PFSK-1 (cell line): ENCODE data around the gene RHOC.

Experiments used
- FOXP2 ChIP-seq: optimal IDR thresholded peaks from 2 replicates; pipeline ENCODE3; 2011; ENCODE audit warnings: borderline replicate concordance, control low read depth, inconsistent platforms; ENCODE audit not compliant: insufficient read depth; ENCODE audit errors: extremely low read length, extremely low read depth
- POLR2AphosphoS5 ChIP-seq: IDR thresholded peaks from 2 replicates; pipeline ENCODE4 v1.6.1; 2012; ENCODE audit warnings: low read depth, mild to moderate bottlenecking, control low read depth, low read length, moderate library complexity
- SIN3A ChIP-seq: IDR thresholded peaks from 2 replicates; pipeline ENCODE4 v1.6.1; 2012; ENCODE audit warnings: mild to moderate bottlenecking, low read length, moderate library complexity, borderline replicate concordance; ENCODE audit not compliant: insufficient read depth
- TAF1 ChIP-seq: IDR thresholded peaks from 2 replicates; pipeline ENCODE4 v1.6.1; 2012; ENCODE audit warnings: low read length, control low read depth, borderline replicate concordance; ENCODE audit not compliant: insufficient read depth
- TF ChIP-seq, protein P1 (sequence below), 2 experiments: IDR thresholded peaks; 2 replicates each; pipeline versions ENCODE4 v1.6.1 to v1.8.0; 2011 to 2012; ENCODE audit warnings: low read depth in 2 of 2, low read length in 2 of 2, control low read depth in 1 of 2, inconsistent platforms in 1 of 2, mild to moderate bottlenecking in 1 of 2, moderate library complexity in 1 of 2; ENCODE audit not compliant: insufficient read depth in 1 of 2

Gene RHOC

DNA sequence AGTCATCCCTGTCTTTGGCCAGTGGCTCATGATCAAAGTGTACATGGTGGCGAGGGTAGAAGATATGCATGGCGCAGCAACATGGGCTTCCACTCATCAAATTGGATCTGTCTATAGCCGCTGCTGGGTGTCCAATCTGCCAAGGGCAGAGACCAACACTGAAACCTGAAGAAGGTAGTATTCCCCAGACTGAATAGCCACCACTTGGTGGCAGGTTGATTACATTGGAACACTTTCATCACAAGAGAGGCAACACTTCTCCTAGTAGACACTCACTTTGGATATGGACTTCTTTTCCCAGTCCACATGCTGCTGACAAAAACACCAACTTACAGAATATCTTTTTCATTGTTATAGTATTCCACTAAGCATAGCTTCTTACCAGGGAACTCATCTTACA is 30.6 kb upstream of the RHOC start:
- no peak for TF ChIP-seq FOXP2
- no peak for TF ChIP-seq TAF1

DNA sequence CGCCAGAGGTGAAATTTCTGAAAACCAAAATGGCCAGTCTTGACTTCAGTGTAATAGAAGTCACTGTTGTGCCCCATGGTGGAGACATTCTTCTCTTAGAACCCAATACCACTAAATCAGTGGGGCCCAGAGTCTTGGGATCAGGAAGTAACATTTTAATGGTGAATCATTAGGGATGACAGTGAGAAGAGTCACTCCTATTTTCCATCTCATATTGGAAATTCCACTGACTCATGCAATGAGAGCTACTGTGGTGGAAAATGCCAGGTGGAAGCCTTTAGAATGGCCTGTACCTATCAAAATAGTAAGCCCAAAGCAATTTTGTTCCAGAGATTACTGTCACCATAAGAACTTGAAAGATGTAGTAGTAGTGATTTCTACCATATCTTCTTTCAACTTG is 28.8 kb upstream of the RHOC start:
- TF ChIP-seq FOXP2 (no peak), TAF1 (no peak), SIN3A (no peak), POLR2AphosphoS5 (no peak)
- TF ChIP-seq, protein P1, sequence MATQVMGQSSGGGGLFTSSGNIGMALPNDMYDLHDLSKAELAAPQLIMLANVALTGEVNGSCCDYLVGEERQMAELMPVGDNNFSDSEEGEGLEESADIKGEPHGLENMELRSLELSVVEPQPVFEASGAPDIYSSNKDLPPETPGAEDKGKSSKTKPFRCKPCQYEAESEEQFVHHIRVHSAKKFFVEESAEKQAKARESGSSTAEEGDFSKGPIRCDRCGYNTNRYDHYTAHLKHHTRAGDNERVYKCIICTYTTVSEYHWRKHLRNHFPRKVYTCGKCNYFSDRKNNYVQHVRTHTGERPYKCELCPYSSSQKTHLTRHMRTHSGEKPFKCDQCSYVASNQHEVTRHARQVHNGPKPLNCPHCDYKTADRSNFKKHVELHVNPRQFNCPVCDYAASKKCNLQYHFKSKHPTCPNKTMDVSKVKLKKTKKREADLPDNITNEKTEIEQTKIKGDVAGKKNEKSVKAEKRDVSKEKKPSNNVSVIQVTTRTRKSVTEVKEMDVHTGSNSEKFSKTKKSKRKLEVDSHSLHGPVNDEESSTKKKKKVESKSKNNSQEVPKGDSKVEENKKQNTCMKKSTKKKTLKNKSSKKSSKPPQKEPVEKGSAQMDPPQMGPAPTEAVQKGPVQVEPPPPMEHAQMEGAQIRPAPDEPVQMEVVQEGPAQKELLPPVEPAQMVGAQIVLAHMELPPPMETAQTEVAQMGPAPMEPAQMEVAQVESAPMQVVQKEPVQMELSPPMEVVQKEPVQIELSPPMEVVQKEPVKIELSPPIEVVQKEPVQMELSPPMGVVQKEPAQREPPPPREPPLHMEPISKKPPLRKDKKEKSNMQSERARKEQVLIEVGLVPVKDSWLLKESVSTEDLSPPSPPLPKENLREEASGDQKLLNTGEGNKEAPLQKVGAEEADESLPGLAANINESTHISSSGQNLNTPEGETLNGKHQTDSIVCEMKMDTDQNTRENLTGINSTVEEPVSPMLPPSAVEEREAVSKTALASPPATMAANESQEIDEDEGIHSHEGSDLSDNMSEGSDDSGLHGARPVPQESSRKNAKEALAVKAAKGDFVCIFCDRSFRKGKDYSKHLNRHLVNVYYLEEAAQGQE (IDR thresholded peaks at IDR 0.05; ENCODE audit: insufficient read depth in 1 of 2, low read depth in 2 of 2, low read length in 2 of 2): no peak

DNA sequence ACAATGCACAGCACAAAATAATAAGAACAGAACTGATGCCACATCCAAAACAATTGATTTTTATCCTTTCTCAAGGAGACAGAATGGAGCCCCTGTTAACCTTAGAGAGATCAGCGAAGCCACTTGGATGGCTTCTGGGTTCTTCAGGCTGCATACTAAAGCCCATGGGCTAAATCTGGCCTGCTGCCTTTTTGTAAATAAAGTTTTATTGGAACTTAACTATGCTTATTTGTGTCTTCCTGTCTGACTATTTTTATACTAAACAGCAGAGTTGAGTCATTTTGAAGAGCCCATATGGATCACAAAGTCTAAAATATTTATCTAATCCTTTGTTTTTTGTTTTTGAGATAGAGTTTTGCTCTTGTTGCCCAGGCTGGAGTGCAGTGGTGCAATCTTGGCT is 24.5 kb upstream of the RHOC start:
- no peak for TF ChIP-seq FOXP2
- TF ChIP-seq SIN3A: no peak
- TF ChIP-seq TAF1: no peak
- TF ChIP-seq, protein P1 (IDR thresholded peaks at IDR 0.05; ENCODE audit: insufficient read depth in 1 of 2, low read depth in 2 of 2, low read length in 2 of 2): no peak
- TF ChIP-seq POLR2AphosphoS5: no peak

DNA sequence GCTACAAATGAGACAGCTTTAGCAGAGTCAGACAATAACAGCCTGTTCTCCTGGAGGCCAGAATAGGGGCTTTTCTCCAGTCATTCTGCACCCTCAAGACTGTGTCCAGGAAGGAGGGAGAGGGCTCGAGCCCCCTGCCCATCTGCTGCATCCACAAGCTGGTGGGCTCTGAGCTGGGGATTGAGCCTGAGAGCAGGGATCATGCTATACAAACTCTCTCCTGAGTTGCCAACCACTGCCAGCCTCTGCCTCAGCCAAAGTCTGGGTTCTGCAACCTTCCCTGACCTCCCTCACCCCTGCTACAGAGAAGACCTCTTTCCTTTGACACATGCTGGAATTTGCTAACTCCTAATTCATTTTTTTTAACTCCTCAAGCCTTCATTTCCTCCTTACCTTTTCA is 23.0 kb upstream of the RHOC start:
- TF ChIP-seq POLR2AphosphoS5 (no peak), TAF1 (no peak), FOXP2 (no peak), SIN3A (no peak)
- TF ChIP-seq, protein P1 (IDR thresholded peaks at IDR 0.05; ENCODE audit: insufficient read depth in 1 of 2, low read depth in 2 of 2, low read length in 2 of 2): no peak

DNA sequence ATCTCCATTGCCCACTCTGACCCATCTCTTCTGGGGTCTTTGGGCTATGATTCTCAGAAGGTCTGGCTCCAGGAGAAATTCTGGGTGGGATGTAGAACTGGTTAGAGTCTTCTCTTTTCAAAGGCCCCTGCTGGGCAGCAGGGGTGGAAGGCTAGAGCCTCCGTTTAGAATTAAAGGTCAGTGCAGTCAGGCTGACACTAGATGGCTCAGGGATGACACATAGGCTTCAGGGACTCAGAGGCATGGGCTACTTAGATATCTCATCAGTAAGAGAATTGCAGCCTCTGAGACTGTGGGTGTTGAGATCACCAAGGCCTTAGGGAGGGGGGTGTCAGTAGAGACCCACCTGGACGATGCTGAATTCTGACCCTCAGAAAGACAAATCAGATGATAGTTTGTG is 20.8 kb upstream of the RHOC start:
- TF ChIP-seq TAF1 (no peak), FOXP2 (no peak), POLR2AphosphoS5 (no peak), SIN3A (no peak)
- TF ChIP-seq, protein P1 (IDR thresholded peaks at IDR 0.05; ENCODE audit: insufficient read depth in 1 of 2, low read depth in 2 of 2, low read length in 2 of 2): no peak

DNA sequence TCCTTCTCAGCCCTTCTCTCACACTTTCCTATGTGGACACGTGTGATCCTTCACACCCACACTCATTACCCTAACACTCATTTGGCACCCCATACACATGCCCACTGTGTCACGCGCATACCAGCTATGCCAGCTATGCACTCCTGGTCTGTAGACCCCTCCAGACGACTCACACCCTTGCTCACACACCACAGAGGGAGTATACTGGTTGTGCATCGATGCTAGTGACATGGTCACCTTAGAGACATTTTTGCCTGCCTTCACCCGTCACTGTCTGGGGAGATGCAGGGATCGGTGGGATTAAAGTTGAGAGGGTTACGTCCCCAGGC is 16.5 kb upstream of the RHOC start:
- TF ChIP-seq FOXP2: peak; percentile 3
- TF ChIP-seq TAF1: no peak
